22Rv1 (cell line): ENCODE data around the gene UBE3D.

Experiments used
- CTCF ChIP-seq: fragments of 450-650 bp; IDR thresholded peaks from 2 replicates; pipeline ENCODE4 v1.5.1; 2017; ENCODE audit warnings: mild to moderate bottlenecking
- ZFX ChIP-seq: fragments of 450-650 bp; IDR thresholded peaks from 2 replicates; pipeline ENCODE4 v1.6.1; 2017; ENCODE audit warnings: antibody characterized with exemption, borderline replicate concordance

- no peak for TF ChIP-seq CTCF
- no peak for TF ChIP-seq ZFX
Measured at GRCh38 chr6:82917346-82918064, 148.1 kb downstream of the UBE3D start.
